ENCODE data around the gene FCRL4.

The FCRL4 gene

GRCh38 chr1:157580828-157581210, 17.1 kb downstream of the FCRL4 start:
- no peak for DNase-seq (ENCODE audit: low read depth)
- TF ChIP-seq CTCF (IDR thresholded peaks at IDR 0.05; ENCODE audit: insufficient read depth, low read depth, low read length, missing control alignments) = no peak
- H3K4me3 ChIP-seq (ENCODE audit: low read length) = no peak overlapping the region

GRCh38 chr1:157580179-157580827, 17.6 kb downstream of the FCRL4 start:
- no peak overlapping the region for H3K4me3 ChIP-seq (ENCODE audit: low read length)
- peak; percentile 79 for DNase-seq (ENCODE audit: low read depth)
- TF ChIP-seq CTCF (IDR thresholded peaks at IDR 0.05; ENCODE audit: insufficient read depth, low read depth, low read length, missing control alignments) = peak; percentile 71

GRCh38 chr1:157577420-157577819, 20.5 kb downstream of the FCRL4 start:
- H3K4me3 ChIP-seq (ENCODE audit: low read length) = no peak overlapping the region
- TF ChIP-seq CTCF (IDR thresholded peaks at IDR 0.05; ENCODE audit: insufficient read depth, low read depth, low read length, missing control alignments) = no peak
- DNase-seq (ENCODE audit: low read depth) = no peak

- H3K4me3 ChIP-seq (ENCODE audit: low read length) = no peak overlapping the region
- DNase-seq (ENCODE audit: low read depth) = no peak
- TF ChIP-seq CTCF (IDR thresholded peaks at IDR 0.05; ENCODE audit: insufficient read depth, low read depth, low read length, missing control alignments) = no peak
Observed at GRCh38 chr1:157575744-157576143, 22.1 kb downstream of the FCRL4 start.

- H3K4me3 ChIP-seq (ENCODE audit: low read length) = no peak overlapping the region
- TF ChIP-seq CTCF (IDR thresholded peaks at IDR 0.05; ENCODE audit: insufficient read depth, low read depth, low read length, missing control alignments) = no peak
- DNase-seq (ENCODE audit: low read depth) = no peak
Observed at GRCh38 chr1:157574836-157575235, 23.0 kb downstream of the FCRL4 start.

- no peak overlapping the region for H3K4me3 ChIP-seq (ENCODE audit: low read length)
- no peak for DNase-seq (ENCODE audit: low read depth)
- TF ChIP-seq CTCF (IDR thresholded peaks at IDR 0.05; ENCODE audit: insufficient read depth, low read depth, low read length, missing control alignments) = no peak
Observed at GRCh38 chr1:157566484-157567300, 31.2 kb downstream of the FCRL4 start.

Measured in epithelial cell of esophagus (primary cell).